Fibroblast of mammary gland (primary cell): ENCODE results near the gene PI4KA.
"Not testable (repeated sequence)": the region's sequence is repeated elsewhere in the genome, so short reads cannot be mapped to it uniquely, and the experiment has no call there.

ENCODE experiments used
- DNase-seq: peaks from one replicate; pipeline ENCODE4 v3.0.0-alpha.2; 2010; ENCODE audit warnings: low read depth
- H3K4me3 ChIP-seq: 2 replicates; pipeline ENCODE4 v1.5.1; 2011; ENCODE audit warnings: low read depth, mild to moderate bottlenecking, low read length, moderate library complexity; ENCODE audit not compliant: control insufficient read depth
- TF ChIP-seq, protein P1 (sequence below): conservative IDR thresholded peaks from 2 replicates; pipeline ENCODE4 v1.5.1; 2011; ENCODE audit warnings: low read depth, low read length, inconsistent platforms; ENCODE audit not compliant: control insufficient read depth, insufficient read depth

PI4KA gene

DNA sequence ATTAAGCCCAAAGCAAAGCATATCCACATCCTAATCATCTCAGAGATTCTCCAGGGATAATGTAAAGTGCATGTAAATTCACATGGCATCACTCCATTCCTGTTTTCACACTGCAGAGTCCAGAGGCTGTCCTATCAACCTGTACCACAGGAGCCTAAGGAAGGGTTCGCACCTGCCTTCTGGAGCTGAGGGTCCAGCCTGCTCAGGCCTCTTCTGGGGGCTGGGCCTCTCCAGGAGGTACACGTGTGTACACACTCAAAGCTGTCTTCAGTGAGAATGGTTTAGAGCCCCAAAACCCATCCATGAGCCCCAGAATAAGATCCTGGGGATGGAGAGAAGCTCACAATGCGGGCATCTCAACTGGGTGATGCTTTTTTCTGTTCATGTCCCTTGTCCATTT is 23.9 kb downstream of the PI4KA start:
- no peak for DNase-seq
- H3K4me3 ChIP-seq, result no peak overlapping the region
- TF ChIP-seq, protein P1, sequence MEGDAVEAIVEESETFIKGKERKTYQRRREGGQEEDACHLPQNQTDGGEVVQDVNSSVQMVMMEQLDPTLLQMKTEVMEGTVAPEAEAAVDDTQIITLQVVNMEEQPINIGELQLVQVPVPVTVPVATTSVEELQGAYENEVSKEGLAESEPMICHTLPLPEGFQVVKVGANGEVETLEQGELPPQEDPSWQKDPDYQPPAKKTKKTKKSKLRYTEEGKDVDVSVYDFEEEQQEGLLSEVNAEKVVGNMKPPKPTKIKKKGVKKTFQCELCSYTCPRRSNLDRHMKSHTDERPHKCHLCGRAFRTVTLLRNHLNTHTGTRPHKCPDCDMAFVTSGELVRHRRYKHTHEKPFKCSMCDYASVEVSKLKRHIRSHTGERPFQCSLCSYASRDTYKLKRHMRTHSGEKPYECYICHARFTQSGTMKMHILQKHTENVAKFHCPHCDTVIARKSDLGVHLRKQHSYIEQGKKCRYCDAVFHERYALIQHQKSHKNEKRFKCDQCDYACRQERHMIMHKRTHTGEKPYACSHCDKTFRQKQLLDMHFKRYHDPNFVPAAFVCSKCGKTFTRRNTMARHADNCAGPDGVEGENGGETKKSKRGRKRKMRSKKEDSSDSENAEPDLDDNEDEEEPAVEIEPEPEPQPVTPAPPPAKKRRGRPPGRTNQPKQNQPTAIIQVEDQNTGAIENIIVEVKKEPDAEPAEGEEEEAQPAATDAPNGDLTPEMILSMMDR, result no peak

DNA sequence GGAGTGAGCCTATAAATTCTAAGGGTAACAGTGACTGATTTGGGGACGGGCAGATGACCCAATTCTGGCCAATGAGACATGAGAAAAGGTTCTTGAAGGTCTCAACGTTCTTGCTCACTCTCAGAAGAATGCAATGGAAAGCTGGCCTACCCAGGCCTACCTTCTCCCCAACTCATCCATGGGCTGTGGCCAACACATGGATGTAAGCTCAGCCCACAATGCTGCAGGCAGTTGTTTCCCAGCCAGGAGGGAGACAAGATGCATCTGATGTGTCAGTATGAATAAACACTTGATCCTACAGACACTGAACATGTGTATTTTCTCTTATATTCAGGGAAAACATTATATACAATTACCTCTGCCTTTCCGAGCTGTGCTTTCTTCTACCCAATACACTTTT is 24.4 kb downstream of the PI4KA start:
- no peak for DNase-seq
- no peak overlapping the region for H3K4me3 ChIP-seq
- TF ChIP-seq, protein P1, result no peak

DNA sequence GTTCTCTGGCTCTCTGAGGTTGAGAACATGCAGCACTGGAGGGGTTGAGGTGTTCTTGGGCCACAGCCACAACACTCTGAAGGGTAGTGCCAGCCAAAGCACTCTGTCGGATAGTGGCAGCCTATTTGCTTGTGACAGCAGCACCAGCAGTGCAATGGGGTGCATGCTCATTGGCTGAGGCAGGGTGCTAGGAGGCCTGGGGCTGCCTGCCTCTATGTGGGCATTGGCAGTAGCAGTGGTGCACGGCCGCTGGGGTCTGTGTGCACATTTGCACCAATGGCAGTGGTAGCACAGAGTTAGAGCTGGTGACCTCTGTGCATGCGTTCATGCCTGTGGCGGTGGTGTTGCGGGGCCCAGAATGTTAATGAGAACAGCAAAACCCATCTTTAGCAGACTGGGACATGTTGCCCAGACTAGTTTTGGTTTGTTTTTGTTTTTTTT is 25.4 kb downstream of the PI4KA start:
- TF ChIP-seq, protein P1, result no peak

DNA sequence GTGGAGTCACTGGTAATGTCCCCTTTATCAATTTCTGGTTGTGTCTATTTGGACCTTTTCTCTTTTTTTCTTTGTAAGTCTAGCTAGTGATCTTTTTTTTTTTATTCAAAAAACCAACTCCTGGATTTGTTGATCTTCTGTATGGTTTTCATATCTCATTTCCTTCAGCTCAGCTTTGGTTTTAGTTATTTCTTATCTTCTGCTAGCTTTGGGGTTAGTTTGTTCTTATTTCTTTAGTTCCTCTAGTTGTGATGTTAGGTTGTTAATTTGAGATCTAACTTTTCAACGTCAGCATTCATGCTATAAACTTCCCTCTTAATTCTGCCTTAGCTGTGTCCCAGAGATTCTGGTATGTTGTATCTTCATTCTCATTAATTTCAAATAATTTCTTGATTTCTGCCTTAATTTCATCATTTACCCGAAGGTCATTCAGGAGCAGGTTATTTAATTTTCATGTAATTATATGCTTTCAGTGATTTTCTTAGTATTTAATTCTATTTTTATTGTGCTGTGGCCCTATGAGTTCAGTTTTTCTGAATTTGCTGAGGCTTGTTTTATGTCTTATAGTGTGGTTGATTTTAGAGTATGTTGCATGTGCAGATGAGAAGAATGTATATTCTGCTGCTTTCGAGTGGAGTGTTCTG is 29.0 kb downstream of the PI4KA start:
- DNase-seq, result no peak
- TF ChIP-seq, protein P1, result no peak
- no peak overlapping the region for H3K4me3 ChIP-seq

More for the DNA sequence above, 25.4 kb downstream of the PI4KA start:
- no peak for DNase-seq
- no peak overlapping the region for H3K4me3 ChIP-seq

DNA sequence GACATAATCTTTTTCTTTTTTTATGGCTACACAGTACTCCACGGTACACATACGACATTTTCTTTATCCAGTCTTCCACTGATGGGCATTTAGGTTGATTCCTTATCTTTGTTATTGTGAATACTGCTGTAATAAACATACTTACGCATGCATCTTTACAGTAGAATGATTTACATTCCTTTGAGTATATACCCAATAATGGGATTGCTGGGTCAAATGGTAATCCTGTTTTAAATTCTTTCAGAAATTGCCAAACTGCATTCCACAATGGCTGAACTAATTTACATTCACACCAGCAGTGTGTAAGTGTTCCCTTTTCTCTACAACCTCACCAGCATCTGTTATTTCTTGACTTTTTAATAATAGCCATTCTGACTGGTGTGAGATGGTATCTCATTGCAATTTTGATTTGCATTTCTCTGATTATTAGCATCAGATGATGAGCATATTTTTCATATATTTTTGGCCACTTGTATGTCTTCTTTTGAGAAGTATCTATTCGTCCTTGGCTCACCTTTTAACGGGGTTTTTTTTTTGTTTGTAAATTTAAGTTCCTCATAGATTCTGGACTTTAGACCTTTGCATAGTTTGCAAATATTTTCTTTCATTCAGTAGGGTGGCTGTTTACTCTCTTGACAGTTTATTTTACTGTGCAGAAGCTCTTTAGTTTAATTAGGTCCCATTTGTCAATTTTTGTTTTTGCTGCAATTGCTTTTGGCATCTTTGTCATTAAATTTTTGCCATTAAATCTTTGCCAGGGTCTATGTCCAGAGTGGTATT is 32.0 kb downstream of the PI4KA start:
- H3K4me3 ChIP-seq, DNase-seq: not testable (repeated sequence)

DNA sequence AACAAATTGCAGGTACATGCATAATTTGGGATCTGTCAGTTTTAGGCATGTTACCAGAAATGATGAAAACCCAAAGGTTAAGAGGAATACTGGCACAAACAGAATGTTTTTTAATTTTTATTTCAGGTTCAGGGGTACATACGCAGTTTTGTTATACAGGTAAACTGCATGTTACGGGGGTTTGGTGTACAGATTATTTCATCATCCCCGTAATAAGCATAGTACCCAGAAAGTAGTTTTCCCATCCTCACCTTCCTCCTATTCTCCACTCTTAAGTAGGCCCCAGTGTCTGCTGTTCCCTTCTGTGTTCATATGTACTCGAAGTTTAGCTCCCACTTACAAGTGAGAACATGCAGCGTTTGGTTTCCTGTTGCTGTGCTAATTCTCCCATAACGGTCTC is 33.0 kb downstream of the PI4KA start:
- no peak overlapping the region for H3K4me3 ChIP-seq
- TF ChIP-seq, protein P1, result no peak
- DNase-seq, result no peak

DNA sequence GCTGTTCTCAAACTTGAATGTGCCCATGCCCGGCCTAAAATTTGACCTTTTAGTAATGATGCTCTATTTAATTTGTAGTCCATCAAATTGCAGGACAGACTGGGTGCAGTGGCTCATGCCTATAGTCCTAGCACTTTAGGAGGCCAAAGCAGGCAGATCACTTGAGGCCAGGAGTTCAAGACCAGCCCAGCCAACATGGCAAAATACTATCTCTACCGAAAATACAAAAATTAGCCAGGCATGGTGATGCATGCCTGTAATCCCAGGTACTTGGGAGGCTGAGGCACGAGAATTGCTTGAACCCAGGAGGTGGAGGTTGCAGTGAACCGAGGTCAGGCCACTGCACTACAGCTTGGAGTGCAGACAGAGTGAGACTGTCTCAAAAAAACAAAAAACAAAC is 33.4 kb downstream of the PI4KA start:
- H3K4me3 ChIP-seq, DNase-seq: not testable (repeated sequence)
